Activated T-helper 17 cell treated with anti-CD3 and anti-CD28 coated beads, Interleukin-2, amount 50 U/mL, for 72 hours (primary cell): ENCODE results near the gene PUM1. TPM values are rescaled to one million over a fixed set of nuclear protein-coding genes. Genes with fewer than 3 reads are reported as not detected.
A peak's percentile ranks its signal among the peaks of the same experiment; 100 is the strongest.
"Not testable (repeated sequence)": the region's sequence is repeated elsewhere in the genome, so short reads cannot be mapped to it uniquely, and the experiment has no call there.

Experiments
- ATAC-seq: fragments of 150-1000 bp; cut with Tn5 transposase; replicated peaks from 2 replicates; pipeline ENCODE4 v1.10.0; 2021; ENCODE audit warnings: mild to moderate bottlenecking, moderate library complexity
- H3K27ac Mint-ChIP-seq: one replicate; pipeline ENCODE4 v1.8.0; 2022; ENCODE audit warnings: mixed read lengths
- H3K27me3 Mint-ChIP-seq: one replicate; pipeline ENCODE4 v1.8.0; 2022; ENCODE audit warnings: mixed read lengths
- H3K36me3 Mint-ChIP-seq: one replicate; pipeline ENCODE4 v1.8.0; 2022; ENCODE audit warnings: low read depth, mild to moderate bottlenecking, mixed read lengths
- H3K4me1 Mint-ChIP-seq: one replicate; pipeline ENCODE4 v1.8.0; 2022; ENCODE audit warnings: mixed read lengths
- H3K4me3 Mint-ChIP-seq: one replicate; pipeline ENCODE4 v1.8.0; 2022; ENCODE audit warnings: mild to moderate bottlenecking, mixed read lengths
- H3K9me3 Mint-ChIP-seq: one replicate; pipeline ENCODE4 v1.8.0; 2022; ENCODE audit warnings: mixed read lengths
- total RNA-seq, 2 donors: library from RNA; stranded (reverse); gene quantifications; one replicate each; pipeline ENCODE4 v1.2.3, GENCODE V29; 2022

Gene PUM1
- total RNA-seq, 2 donors from 2014 or later = 109 to 114 TPM

DNA sequence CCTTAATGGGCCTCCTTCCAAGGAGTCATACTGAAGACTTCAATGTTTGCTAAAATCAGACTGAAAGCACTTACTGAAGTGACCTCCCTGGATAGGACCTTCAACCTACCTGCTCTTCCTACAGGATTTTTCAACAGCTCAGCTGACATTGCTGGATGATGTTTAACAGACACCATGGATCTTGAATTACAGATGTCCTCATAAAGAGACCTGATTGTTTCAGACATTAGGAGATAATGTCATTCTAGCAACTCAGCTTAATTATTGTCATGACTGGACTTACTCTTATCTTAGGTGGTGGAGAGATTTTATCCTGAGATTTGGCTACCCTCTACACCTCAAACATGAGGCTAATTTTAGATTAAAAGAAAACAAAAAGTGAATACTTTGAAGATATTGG lies 83.1 kb downstream of the PUM1 start:
- Mint-ChIP-seq H3K4me1 (peaks cover 19% of the 10 kb centered on the region), H3K27ac (peak overlapping the region; percentile 38), H3K36me3 (peaks cover 99% of the 10 kb centered on the region)

DNA sequence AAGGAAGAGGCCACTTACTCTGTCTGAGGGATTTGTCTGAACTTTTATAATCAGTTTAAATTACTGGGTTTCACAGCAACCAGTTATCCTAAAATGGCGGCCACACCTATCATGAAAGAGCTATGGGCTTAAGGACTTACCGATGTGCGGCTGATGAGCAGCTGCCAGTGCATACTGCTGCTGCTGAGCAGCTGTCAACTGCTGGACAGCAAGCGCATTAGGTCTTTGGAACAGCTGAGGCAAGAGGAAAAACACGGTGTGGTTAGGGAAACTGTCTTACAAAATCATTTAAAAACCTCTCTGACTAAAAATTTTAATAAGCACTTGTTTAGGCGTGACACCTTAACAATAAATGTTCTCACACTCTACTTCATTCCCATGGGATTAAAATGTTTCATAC lies 84.3 kb downstream of the PUM1 start:
- ATAC-seq = no peak
- peak overlapping the region; percentile 35 for H3K27ac Mint-ChIP-seq

More for the DNA sequence above, 83.1 kb downstream of the PUM1 start:
- Mint-ChIP-seq H3K4me3 (no peak overlapping the region), H3K27me3 (no peaks in the 10 kb centered on the region), H3K9me3 (no peaks in the 10 kb centered on the region)
- no peak for ATAC-seq

DNA sequence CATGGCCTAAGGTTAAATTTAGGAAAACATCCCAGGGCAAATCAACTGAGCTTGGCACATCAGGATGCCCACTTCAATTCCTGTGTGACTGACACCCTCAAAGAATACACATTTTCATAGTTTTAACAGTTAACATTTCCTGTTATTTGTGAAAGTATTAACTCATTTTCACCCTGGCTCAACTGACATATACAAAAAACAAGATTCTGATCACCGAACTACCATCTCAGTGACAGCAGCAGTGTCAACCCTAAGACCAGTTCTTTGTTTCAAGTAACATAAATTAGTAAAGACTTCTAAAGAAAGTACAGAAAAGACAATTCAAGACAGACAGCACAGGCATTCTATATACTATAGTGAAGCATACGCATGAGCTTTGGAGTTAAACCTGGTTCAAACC lies 88.0 kb downstream of the PUM1 start:
- Mint-ChIP-seq H3K36me3 (peaks cover 99% of the 10 kb centered on the region), H3K27me3 (no peaks in the 10 kb centered on the region), H3K27ac (peak overlapping the region; percentile 90), H3K9me3 (no peaks in the 10 kb centered on the region), H3K4me1 (peaks cover 26% of the 10 kb centered on the region), H3K4me3 (peak overlapping the region; percentile 35)
- ATAC-seq = peak; percentile 67

More for the DNA sequence above, 84.3 kb downstream of the PUM1 start:
- Mint-ChIP-seq H3K36me3 (peaks cover 99% of the 10 kb centered on the region), H3K27me3 (no peaks in the 10 kb centered on the region), H3K4me1 (peaks cover 26% of the 10 kb centered on the region), H3K9me3 (no peaks in the 10 kb centered on the region), H3K4me3 (no peak overlapping the region)

DNA sequence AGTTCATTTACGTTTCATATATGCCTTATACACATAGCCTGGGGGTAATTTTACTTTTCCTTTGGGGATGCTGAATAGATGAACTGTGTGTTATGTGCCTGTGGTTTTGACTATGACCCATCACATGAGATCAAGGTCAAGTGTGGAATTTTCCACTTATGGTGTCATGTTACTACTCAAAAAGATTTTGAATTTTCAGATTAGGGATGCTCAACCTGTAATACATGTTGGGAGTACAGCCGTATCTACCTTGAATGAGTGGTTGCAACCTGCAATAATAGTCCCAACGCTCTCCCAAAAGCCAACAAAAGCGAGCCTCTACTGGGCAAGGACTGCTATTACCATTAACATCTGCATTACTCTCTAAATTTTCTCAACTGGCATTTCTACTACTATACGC lies 88.4 kb downstream of the PUM1 start:
- Mint-ChIP-seq H3K4me1 (peaks cover 26% of the 10 kb centered on the region), H3K27ac (peak overlapping the region; percentile 90), H3K4me3 (peak overlapping the region; percentile 35), H3K27me3 (no peaks in the 10 kb centered on the region), H3K9me3 (no peaks in the 10 kb centered on the region), H3K36me3 (peaks cover 98% of the 10 kb centered on the region)
- ATAC-seq = peak; percentile 70

DNA sequence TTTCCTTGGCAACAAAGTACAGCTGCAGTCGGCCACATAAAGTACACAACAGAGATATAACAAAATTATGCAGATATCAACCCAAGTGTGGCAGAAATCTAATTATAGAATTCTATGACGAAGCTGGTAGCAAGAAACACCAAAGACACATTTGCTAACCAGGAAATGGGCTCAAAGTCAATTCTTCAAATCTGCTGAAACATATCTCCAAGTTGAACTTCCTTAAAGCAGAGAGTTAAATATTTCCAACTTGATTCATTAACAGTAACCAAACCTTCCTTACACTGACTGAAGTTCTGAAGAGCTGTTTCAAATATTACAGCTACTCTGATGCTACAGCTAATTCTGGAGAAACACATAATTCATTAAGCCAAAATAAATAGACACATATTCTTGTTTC lies 89.4 kb downstream of the PUM1 start:
- H3K4me3 Mint-ChIP-seq = no peak overlapping the region

DNA sequence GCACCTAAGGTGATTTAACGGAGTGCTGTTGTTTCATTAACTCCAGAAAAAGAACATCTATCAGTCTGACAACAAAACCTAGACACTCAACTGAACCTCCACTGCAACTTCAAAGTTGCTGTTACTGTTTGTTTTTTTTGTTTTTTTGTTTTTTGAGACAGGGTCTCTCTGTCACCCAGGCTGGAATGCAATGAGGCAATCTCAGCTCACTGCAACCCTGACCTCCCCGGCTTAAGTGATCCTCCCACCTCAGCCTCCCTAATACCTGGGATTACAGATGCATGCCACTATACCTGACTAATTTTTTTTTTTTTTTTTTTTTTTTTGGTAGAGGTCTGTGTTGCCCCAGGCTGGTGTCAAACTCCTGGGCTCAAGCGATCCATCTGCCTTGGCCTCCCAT lies 90.3 kb downstream of the PUM1 start:
- peaks cover 98% of the 10 kb centered on the region for H3K36me3 Mint-ChIP-seq
- no peaks in the 10 kb centered on the region for H3K9me3 Mint-ChIP-seq
- H3K27ac Mint-ChIP-seq = no peak overlapping the region
- H3K4me1 Mint-ChIP-seq = peaks cover 25% of the 10 kb centered on the region
- ATAC-seq = no peak
- no peak overlapping the region for H3K4me3 Mint-ChIP-seq
- no peaks in the 10 kb centered on the region for H3K27me3 Mint-ChIP-seq

More for the DNA sequence above, 89.4 kb downstream of the PUM1 start:
- Mint-ChIP-seq H3K4me1 (peaks cover 26% of the 10 kb centered on the region), H3K27ac (peak overlapping the region; percentile 90), H3K9me3 (no peaks in the 10 kb centered on the region), H3K27me3 (no peaks in the 10 kb centered on the region), H3K36me3 (peaks cover 98% of the 10 kb centered on the region)
- no peak for ATAC-seq

DNA sequence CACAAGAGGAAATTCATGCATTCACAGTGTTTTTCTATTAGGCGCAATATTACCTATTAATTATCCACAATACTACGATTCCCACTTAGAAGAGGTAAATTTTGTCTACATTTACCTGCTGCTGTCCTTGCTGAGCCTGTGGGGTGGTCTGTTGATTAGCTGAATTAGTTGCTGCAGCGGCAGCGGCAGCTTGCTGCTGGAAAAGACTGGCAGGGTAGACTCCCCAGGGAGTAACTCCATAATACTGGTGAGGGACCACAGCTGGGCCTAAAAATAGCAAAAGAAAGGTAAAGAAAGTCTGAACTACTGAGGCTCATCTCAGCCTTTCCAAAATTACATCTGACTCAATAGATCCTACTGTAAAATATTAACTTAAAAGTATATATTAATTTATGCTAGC lies 91.0 kb downstream of the PUM1 start:
- Mint-ChIP-seq H3K9me3 (no peaks in the 10 kb centered on the region), H3K4me3 (no peak overlapping the region), H3K27ac (no peak overlapping the region), H3K36me3 (peaks cover 98% of the 10 kb centered on the region), H3K27me3 (no peaks in the 10 kb centered on the region), H3K4me1 (peaks cover 21% of the 10 kb centered on the region)
- no peak for ATAC-seq

DNA sequence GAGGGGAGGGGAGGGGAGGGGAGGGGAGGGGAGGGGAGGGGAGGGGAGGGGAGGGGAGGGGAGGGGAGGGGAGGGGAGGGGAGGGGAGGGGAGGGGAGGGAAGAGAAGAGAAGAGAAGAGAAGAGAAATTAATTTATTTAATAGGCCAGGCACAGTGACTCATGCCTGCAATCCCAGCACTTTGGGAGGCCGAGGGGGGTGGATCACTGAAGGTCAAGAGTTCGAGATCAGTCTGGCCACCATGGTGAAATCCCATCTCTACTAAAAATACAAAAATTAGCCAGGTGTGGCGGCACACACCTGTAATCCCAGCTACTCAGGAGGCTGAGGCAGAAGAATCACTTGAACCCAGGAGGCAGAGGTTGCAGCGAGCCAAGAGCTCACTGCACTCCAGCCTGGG lies 93.2 kb downstream of the PUM1 start:
- H3K27me3 Mint-ChIP-seq, H3K27ac Mint-ChIP-seq, ATAC-seq, H3K9me3 Mint-ChIP-seq, H3K4me3 Mint-ChIP-seq: not testable (repeated sequence)
- Mint-ChIP-seq H3K36me3 (peaks cover 98% of the 10 kb centered on the region), H3K4me1 (peaks cover 17% of the 10 kb centered on the region)

DNA sequence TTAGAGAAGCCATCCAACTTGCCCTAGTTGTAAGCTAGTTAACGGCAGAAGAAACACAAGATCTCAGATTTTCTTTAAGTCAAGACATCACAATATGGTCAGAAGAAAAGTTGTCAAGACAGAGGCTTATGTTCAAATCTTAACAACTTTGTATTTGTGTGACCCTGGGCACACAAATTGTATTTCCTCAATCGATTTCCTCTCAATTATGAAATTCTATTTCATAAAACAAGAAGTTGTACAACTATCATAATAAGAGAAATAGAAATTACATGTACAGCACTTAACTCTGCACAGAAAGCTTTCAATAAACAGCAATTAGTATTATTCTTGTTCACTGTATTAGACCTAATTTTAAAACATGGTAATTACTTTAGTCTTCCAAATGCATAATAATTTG lies 94.0 kb downstream of the PUM1 start:
- Mint-ChIP-seq H3K4me1 (peaks cover 10% of the 10 kb centered on the region), H3K4me3 (no peak overlapping the region), H3K27me3 (no peaks in the 10 kb centered on the region), H3K36me3 (peaks cover 98% of the 10 kb centered on the region), H3K27ac (no peak overlapping the region), H3K9me3 (no peaks in the 10 kb centered on the region)
- ATAC-seq = no peak

DNA sequence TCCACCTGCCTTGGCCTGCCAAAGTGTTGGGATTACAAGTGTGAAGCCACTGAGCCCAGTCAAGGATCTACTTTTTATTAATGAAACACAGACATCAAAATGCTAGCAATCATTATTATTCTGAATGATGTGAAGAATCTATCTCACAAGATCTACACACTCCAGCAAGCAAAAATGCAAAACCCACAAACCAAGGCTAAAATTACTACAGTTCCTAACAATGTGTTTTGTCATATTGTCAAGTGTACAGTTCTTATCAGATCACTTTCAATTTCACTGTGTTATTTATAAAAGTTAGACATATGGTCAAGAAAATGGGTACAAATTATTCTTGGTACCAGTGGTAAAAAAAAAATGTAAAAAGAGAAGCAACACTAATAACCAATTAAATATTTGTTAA lies 95.6 kb downstream of the PUM1 start:
- H3K4me1 Mint-ChIP-seq = peaks cover 10% of the 10 kb centered on the region
- H3K27me3 Mint-ChIP-seq = no peaks in the 10 kb centered on the region
- H3K36me3 Mint-ChIP-seq = peaks cover 98% of the 10 kb centered on the region
- ATAC-seq = no peak
- no peak overlapping the region for H3K27ac Mint-ChIP-seq
- H3K9me3 Mint-ChIP-seq = no peaks in the 10 kb centered on the region
- no peak overlapping the region for H3K4me3 Mint-ChIP-seq

DNA sequence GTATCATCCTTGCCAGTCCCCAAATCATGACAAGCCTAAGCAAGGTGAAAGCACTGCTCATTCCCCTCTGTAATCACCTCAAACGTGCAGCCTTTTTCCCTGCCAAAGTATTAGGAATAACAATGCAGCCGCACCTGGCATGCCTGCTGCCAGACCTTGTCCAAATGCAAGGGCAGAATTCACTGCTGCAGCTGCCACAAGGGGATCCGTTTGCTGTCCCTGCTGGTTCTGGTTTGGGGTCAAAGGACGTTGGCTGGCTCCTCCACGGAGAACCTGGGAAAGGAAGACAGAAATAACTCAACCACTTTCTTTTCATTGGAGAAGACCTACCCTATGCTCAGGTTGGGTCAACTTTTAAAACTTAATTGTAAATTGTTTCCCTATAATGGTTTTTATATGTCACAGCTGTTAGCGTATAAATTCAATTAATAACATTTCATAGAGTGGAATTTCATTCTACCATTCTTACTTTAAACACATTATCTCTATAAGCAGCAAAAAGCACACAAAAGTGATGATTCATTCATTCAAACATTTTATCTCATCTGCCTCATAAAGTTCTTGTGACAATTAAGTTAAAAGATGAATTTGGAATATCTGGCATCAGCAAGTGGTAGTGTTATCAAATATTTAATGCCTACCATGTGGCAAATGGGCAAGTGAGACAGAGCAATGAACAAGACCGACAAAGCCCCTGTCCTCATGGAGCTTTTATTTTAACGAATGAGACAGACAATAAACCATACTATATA lies 97.1 kb downstream of the PUM1 start:
- Mint-ChIP-seq H3K27ac (peak overlapping the region; percentile 50), H3K9me3 (no peaks in the 10 kb centered on the region), H3K27me3 (no peaks in the 10 kb centered on the region), H3K4me1 (peaks cover 10% of the 10 kb centered on the region), H3K4me3 (no peak overlapping the region), H3K36me3 (peaks cover 98% of the 10 kb centered on the region)
- no peak for ATAC-seq

DNA sequence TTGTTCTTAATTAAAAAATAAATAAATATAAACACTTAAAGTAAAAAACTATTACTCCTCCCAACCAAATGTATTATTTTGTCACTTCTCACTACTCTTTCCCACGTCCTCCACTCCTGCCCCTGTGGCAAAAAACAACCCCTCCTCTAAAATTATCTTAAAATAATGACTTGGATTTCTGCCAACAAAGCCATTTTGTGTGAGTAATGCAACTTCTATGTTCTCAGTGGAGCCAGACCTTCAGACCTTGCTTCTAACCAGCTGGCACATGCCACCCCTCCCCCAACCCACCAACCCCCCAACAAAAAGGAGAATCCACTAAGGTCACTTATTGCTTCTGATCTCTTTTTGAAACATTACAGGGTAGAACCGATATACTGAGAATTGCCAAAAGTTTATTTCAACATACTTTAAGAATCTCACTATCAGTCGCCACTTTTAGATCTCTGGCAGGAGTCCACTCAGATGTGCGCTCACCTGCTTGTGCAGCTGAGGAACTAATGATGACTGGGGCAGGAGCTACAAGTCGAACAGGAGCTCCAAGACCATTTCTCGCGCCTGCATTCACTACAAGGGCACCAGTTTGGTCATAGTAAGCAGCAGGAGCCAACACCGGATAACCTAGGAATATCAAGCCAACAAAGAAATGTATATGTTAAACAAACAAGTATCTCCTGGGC lies 98.7 kb downstream of the PUM1 start:
- no peaks in the 10 kb centered on the region for H3K27me3 Mint-ChIP-seq
- H3K27ac Mint-ChIP-seq = peak overlapping the region; percentile 27
- peaks cover 100% of the 10 kb centered on the region for H3K36me3 Mint-ChIP-seq
- no peak overlapping the region for H3K4me3 Mint-ChIP-seq
- ATAC-seq = no peak
- H3K4me1 Mint-ChIP-seq = peaks cover 16% of the 10 kb centered on the region
- H3K9me3 Mint-ChIP-seq = no peaks in the 10 kb centered on the region

DNA sequence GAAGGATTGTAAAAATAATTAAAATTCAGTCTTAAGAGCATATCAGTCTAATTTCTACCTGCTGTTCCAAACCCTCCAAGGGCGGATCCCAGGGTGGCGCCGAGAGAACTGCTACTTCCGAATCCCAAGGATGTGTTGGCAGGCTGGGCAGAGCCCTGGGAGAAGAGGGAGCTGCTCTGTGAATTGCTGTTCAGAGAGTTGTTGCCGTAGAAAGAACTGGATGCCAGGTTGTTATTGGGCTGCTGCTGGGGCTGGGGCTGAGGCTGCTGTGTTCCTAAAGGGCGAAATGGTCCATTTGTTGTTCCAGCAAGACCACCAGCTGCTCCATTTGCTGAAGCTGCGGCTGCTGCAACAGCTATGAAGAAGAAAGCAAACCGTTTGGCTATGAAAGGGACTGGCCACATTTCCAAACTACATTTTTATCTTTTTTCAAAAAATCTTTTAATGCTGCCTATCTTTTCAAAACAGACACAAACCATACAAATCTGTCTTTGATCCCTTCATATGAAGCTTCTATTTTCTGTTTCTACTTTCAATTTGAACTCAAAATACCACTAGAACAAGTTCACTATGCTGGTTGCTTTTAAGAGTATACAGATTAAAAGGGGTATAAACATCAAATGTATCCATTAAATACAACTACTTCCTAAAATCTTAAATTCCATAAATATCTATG lies 99.5 kb downstream of the PUM1 start:
- ATAC-seq = no peak
- no peak overlapping the region for H3K27ac Mint-ChIP-seq
- H3K4me1 Mint-ChIP-seq = peaks cover 11% of the 10 kb centered on the region
- H3K4me3 Mint-ChIP-seq = no peak overlapping the region
- H3K36me3 Mint-ChIP-seq = peaks cover 99% of the 10 kb centered on the region
- no peaks in the 10 kb centered on the region for H3K27me3 Mint-ChIP-seq
- H3K9me3 Mint-ChIP-seq = no peaks in the 10 kb centered on the region

DNA sequence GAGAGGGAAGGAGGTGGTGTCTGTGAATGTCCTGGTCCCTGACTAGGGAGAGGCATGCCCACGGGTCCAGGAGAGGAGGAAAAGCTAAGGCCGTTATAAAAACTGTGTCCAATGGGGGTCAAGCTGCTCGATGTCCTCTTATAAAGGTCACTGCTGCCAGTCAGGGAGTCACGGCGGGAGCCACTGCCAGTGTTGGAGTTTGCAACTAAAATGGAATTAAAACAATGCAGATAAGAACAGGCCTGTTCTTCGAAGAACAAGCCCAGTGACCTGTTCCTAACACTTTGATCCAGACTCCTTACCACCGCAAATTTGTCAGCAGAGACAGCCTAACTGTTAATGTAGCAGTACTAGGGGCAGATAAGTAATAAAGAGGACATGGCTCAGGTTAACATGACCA lies 100.8 kb downstream of the PUM1 start:
- Mint-ChIP-seq H3K36me3 (peaks cover 98% of the 10 kb centered on the region), H3K27me3 (no peaks in the 10 kb centered on the region), H3K4me1 (peaks cover 11% of the 10 kb centered on the region), H3K9me3 (no peaks in the 10 kb centered on the region), H3K27ac (no peak overlapping the region), H3K4me3 (no peak overlapping the region)
- ATAC-seq = no peak
